ENCODE measurements around the gene DMGDH. TPM values are rescaled to one million over a fixed set of nuclear protein-coding genes. Genes with fewer than 3 reads are reported as not detected.

The DMGDH gene
- under 0.01 TPM in 1 of 2 replicates, not detected in the other for total RNA-seq

DNA sequence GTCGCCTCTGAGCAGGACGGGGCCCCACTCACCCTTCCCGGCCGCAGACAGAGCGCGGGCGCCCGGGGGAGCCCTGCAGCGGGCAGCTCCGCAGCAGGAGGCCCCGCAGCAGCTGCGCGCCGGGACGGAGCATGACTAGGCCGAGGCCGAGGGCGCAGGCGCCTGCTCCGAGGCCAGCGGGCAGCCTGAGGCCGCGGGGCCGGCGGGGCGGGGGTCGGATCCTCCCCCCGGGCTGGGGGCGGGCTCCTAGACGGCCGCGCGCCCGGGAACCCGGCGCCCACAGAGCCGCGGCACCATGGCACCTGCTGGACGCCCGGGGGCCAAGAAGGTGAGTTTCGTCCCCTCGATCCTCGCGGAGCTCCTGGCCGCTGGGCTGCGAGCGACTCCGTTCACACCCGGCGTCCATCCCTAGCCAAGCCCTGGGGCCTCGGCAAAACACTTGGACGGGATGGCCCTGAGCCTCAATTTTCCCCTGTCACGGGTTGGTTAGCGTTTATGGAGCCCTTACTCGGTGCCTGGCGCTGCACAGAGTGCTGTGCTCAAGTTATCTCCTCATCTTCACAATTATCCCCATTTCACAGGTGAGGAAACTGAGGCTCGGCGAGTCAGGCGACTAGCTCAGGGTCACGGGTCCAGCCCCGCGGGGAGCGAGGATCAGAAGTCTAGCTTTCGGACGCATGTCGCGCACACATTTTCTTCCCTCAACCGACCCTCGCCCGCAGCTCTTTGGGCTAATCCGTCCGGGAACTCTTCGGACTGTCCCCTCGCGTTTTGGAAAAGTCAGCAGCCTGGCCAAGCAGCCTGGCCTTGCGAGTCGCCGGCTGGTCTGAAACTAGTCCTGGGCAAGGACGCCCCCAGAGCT lies at the start of gene DMGDH, which contains the start of gene BHMT2:
DMGDH (minus strand) TSS at position 187 of the 862 bp plus-strand sequence; CDS start at position 133, 54 bp downstream.
BHMT2 (plus strand) TSS at position 280 of the 862 bp plus-strand sequence; CDS start at position 296, 16 bp downstream.

DNA sequence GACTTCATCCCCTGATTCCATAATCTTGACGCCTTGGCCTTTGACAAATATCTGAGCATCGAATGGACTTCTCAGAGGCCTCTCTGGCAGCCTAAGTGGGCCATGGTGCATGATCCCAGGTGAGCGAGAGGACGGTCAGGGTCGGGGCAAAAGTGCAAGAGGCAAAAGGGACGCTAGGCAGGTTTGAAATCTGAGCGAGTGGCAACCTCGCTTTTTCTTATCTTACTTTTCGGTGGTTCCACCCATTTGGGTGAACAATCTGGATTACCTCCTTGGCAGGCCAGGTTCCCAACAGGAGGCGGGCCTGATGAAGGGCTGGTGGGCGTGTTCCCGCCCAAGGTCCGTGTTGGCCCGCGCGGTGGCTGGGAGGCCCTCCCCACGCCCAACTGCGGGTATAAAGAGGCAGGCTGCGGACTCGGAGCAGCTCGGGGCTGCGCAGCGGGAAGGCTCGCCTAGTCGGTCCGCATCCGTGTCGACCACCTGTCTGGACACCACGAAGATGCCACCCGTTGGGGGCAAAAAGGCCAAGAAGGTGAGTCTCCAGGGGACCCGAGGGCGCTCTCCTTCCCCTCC lies 42.0 kb upstream of the DMGDH start, which contains the start of gene BHMT:
BHMT (plus strand) TSS at position 423 of the 573 bp plus-strand sequence; CDS start at position 500, 77 bp downstream.

DNA sequence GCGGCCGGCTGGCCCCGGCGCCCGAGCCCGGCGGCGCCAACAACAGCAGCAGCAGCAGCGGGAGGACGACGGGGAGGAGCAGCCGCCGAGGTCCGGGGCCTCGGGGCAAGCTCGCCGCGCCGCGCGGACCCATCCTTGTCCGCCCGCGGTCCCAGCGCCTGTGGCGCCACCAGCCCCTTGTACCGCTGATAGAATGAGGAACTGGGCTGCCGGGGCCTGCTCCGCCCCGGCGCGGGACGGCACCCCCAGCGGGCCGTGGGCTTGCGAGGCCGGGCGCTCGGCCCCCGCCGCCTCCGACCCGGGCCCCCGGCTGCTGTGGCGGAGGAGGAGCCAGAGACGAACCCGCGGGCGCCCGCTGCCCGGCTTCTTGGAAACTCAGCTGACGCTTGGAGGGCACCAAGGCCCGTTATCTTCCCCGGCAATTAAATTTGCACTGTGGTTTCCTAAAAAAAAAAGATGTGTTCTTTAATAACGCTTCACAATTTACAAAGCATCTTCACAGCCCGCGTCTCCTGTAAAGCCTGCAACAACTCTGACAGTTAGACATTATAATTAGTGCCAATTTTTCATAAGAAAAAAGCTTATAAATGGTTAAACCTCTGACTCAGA lies 84.3 kb downstream of the DMGDH start, which contains the start of gene ARSB:
ARSB (minus strand) TSS at position 195 of the 609 bp plus-strand sequence; CDS start at position 133, 62 bp downstream.

Other genes starting within 250 kb of the DMGDH start
- gene ARSB, start 84.4 kb downstream of the DMGDH start, total RNA-seq, result 7.1 and 10.3 TPM in 2 replicates
- 0.09 TPM in 2 replicates for gene BHMT2, start 93 bp upstream of the DMGDH start, total RNA-seq
- gene BHMT, start 42.1 kb upstream of the DMGDH start, total RNA-seq, result not detected in 2 replicates
- 7.1 and 7.9 TPM in 2 replicates for gene JMY, start 166.5 kb upstream of the DMGDH start, total RNA-seq

Data from endothelial cell of coronary artery (primary cell).